Ovary (tissue), 3 donors: ENCODE measurements around the gene METTL6.

Experiments used
- CTCF ChIP-seq, 3 donors: fragments of 450-650 bp in 2 of 3; fragments of 200-600 bp in 1 of 3; IDR thresholded peaks; one replicate each; pipeline versions ENCODE4 v1.5.1 to v1.8.0; 2016 to 2022; ENCODE audit warnings: antibody characterized with exemption in 3 of 3, mild to moderate bottlenecking in 1 of 3
- POLR2A ChIP-seq: fragments of 450-650 bp; IDR thresholded peaks from one replicate; pipeline ENCODE4 v1.6.1; 2017; ENCODE audit warnings: antibody characterized with exemption, mild to moderate bottlenecking, moderate library complexity
- donor health status: DM: no; HTN: no; CAD: no.

- TF ChIP-seq CTCF (IDR thresholded peaks at IDR 0.05) (no peak), POLR2A (no peak)
These were observed 8.9 kb upstream of the METTL6 start for GRCh38 chr3:15436246-15436645.
